Measurements from ENCODE around the gene P2RY8.
A peak's percentile ranks its signal among the peaks of the same experiment; 100 is the strongest.
"Not testable (repeated sequence)": the region's sequence is repeated elsewhere in the genome, so short reads cannot be mapped to it uniquely, and the experiment has no call there.

The P2RY8 gene

DNA sequence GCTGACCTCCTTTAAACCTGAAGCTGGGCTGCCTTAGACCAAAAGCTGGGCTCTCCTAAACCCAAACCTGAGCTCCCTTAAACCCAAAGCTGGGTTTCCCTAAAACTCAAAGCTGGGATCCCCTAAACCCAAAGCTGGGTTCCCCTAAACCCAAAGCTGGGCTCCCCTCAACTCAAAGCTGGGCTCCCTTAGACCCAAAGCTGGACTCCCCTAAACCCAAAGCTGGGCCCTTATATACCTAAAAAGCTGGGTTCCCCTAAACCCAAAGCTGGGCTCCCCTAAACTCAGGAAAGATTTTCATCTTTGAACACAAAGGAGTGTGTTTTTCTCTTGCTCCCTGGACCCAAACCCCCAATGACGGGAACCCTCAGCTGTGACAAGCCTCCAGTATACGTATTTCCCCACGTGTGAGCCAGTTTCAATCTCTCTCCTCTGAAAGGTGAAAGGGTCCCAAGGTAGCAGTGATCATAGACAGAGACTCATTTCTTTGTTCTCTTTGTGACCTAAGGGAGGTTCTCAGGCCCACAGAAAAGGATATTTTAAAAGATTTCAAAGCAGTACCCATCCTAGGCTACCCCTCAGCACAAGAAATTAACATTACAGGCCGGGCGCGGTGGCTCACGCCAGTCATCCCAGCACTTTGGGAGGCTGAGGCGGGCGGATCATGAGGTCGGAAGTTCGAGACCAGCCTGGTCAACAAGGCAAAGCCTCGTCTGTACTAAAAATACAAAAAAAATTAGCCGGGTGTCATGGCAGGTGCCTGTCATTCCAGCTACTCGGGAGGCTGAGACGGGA is 52.9 kb downstream of the P2RY8 start:
- no peak for TF ChIP-seq REST (IDR thresholded peaks at IDR 0.05; ENCODE audit: insufficient replicate concordance, low read depth)
- TF ChIP-seq POLR2AphosphoS5 (IDR thresholded peaks at IDR 0.05; ENCODE audit: low read depth) = no peak
- TF ChIP-seq, protein P1, sequence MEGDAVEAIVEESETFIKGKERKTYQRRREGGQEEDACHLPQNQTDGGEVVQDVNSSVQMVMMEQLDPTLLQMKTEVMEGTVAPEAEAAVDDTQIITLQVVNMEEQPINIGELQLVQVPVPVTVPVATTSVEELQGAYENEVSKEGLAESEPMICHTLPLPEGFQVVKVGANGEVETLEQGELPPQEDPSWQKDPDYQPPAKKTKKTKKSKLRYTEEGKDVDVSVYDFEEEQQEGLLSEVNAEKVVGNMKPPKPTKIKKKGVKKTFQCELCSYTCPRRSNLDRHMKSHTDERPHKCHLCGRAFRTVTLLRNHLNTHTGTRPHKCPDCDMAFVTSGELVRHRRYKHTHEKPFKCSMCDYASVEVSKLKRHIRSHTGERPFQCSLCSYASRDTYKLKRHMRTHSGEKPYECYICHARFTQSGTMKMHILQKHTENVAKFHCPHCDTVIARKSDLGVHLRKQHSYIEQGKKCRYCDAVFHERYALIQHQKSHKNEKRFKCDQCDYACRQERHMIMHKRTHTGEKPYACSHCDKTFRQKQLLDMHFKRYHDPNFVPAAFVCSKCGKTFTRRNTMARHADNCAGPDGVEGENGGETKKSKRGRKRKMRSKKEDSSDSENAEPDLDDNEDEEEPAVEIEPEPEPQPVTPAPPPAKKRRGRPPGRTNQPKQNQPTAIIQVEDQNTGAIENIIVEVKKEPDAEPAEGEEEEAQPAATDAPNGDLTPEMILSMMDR (IDR thresholded peaks at IDR 0.05; ENCODE audit: insufficient read depth, low read length) = no peak
- no peak for TF ChIP-seq GABPA (IDR thresholded peaks at IDR 0.05; ENCODE audit: low read depth)
- no peak for TF ChIP-seq SPI1 (IDR thresholded peaks at IDR 0.05; ENCODE audit: borderline replicate concordance, low read depth)
- Histone ChIP-seq H3K27me3 (ENCODE audit: insufficient read depth, poor library complexity, severe bottlenecking) (no peaks in the 10 kb centered on the region), H3K4me3 (replicated peaks; ENCODE audit: insufficient read depth, low read length) (no peak overlapping the region), H3K27ac (replicated peaks) (peak overlapping the region; percentile 87)
- DNase-seq (ENCODE audit: low read depth in 1 of 2, low spot score in 1 of 2) = no peak

GRCh38 chrX:1482530-1482928 is 54.5 kb downstream of the P2RY8 start:
- not testable (repeated sequence) for H3K27me3 ChIP-seq (ENCODE audit: insufficient read depth, poor library complexity, severe bottlenecking); H3K4me3 ChIP-seq (replicated peaks; ENCODE audit: insufficient read depth, low read length); DNase-seq (ENCODE audit: low read depth in 1 of 2, low spot score in 1 of 2)
- peak overlapping the region; percentile 87 for H3K27ac ChIP-seq (replicated peaks)

DNA sequence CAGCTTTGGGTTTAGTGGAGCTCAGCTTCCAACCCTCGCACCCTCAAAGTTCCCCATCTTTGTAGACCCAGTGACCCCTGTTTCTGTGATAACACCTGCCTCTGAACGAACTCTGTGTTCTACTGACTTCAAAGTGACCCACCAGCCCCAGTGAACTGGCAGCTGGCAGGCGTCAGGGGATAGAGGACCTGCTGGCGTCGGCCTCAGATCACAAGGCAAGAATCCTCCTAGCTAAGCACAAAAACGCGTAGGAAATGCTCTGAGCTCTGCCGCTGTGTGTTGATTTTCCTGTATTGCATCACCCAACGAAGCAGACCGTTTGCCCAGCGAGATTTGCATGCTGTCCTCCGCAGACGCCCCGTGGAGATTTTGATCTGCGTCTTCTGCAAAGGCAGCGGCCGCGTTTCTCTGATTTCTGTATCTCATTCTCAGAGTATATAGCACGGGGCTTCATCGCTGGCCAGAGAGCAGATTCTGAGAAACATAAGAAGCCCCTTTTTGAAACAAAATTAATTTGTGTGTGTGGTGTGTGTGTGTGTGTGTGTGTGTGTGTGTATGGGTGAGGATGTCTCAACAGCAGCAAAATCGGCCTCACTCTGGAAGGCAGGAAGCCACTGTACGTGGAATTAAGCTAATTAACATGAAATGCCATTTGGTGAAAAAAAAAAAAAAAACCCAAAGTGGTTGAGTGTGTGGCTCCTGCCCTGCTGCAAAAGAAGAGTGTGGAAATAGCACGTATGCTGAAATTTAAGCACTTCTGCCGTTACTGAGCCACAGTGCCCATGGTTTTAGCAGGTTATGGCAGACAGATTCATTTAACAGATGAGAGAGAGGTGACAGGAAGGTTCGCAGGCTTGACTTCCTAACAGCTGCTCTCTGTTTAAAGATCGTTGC is 55.1 kb downstream of the P2RY8 start:
- peak overlapping the region; percentile 87 for H3K27ac ChIP-seq (replicated peaks)
- DNase-seq (ENCODE audit: low read depth in 1 of 2, low spot score in 1 of 2) = peak; percentile 69 to 93
- H3K27me3 ChIP-seq (ENCODE audit: insufficient read depth, poor library complexity, severe bottlenecking) = no peaks in the 10 kb centered on the region
- H3K4me3 ChIP-seq (replicated peaks; ENCODE audit: insufficient read depth, low read length) = no peak overlapping the region; the same call in 1 of the 2 replicates
- TF ChIP-seq GABPA (IDR thresholded peaks at IDR 0.05; ENCODE audit: low read depth) = no peak
- TF ChIP-seq, protein P1 (IDR thresholded peaks at IDR 0.05; ENCODE audit: insufficient read depth, low read length) = no peak

- no peak overlapping the region for H3K4me3 ChIP-seq (replicated peaks; ENCODE audit: insufficient read depth, low read length)
- H3K27me3 ChIP-seq (ENCODE audit: insufficient read depth, poor library complexity, severe bottlenecking) = no peaks in the 10 kb centered on the region
- DNase-seq (ENCODE audit: low read depth in 1 of 2, low spot score in 1 of 2) = no peak
- peak overlapping the region; percentile 18 for H3K27ac ChIP-seq (replicated peaks)
- TF ChIP-seq, protein P1 (IDR thresholded peaks at IDR 0.05; ENCODE audit: insufficient read depth, low read length) = no peak
- TF ChIP-seq POLR2AphosphoS5 (IDR thresholded peaks at IDR 0.05; ENCODE audit: low read depth) (no peak), REST (IDR thresholded peaks at IDR 0.05; ENCODE audit: insufficient replicate concordance, low read depth) (no peak)
Observed at GRCh38 chrX:1480082-1480785, 56.8 kb downstream of the P2RY8 start.
